Tibial nerve (tissue), 4 donors: ENCODE results near the gene LAIR1. TPM values are rescaled to one million over a fixed set of nuclear protein-coding genes. Genes with fewer than 3 reads are reported as not detected.

ENCODE experiments used
- DNase-seq, 2 donors: peaks; one replicate each; pipeline ENCODE4 v3.0.0-alpha.2; 2019; ENCODE audit warnings: low spot score in 2 of 2
- H3K27ac ChIP-seq, 4 donors: fragments of 200-600 bp; sonication (generic) in 3 of 4; one replicate each; pipeline ENCODE4 v1.5.1; 2017 to 2019; ENCODE audit warnings: mild to moderate bottlenecking in 1 of 4
- H3K27me3 ChIP-seq, 2 donors: fragments of 200-600 bp; sonication (generic) in 1 of 2; one replicate each; pipeline versions ENCODE4 v1.5.1 to v1.6.0; 2017 to 2019
- H3K36me3 ChIP-seq, 3 donors: fragments of 200-600 bp; sonication (generic); one replicate each; pipeline ENCODE4 v1.5.1; 2018 to 2019
- H3K4me1 ChIP-seq, 4 donors: fragments of 200-600 bp; sonication (generic) in 3 of 4; one replicate each; pipeline ENCODE4 v1.5.1; 2017 to 2019
- H3K4me3 ChIP-seq, 4 donors: fragments of 200-600 bp; sonication (generic) in 3 of 4; one replicate each; pipeline ENCODE4 v1.5.1; 2017 to 2019; ENCODE audit warnings: mild to moderate bottlenecking in 1 of 4, moderate library complexity in 1 of 4
- H3K9me3 ChIP-seq, 4 donors: fragments of 200-600 bp; sonication (generic) in 3 of 4; one replicate each; pipeline ENCODE4 v1.5.1; 2017 to 2019
- CTCF ChIP-seq, 5 experiments: fragments of 200-600 bp in 3 of 5; fragments of 450-650 bp in 2 of 5; sonication (generic) in 3 of 5; IDR thresholded peaks; one replicate each; pipeline ENCODE4 v1.5.1; 2016 to 2019; ENCODE audit warnings: antibody characterized with exemption in 5 of 5, mild to moderate bottlenecking in 3 of 5, moderate library complexity in 2 of 5
- EP300 ChIP-seq, 2 donors: sonication (generic); formaldehyde crosslinking; IDR thresholded peaks; one replicate each; pipeline ENCODE4 v1.6.1; 2017; ENCODE audit warnings: antibody characterized with exemption in 2 of 2, mild to moderate bottlenecking in 1 of 2
- POLR2A ChIP-seq, 2 donors: fragments of 450-650 bp; IDR thresholded peaks; one replicate each; pipeline ENCODE4 v1.6.1; 2017; ENCODE audit warnings: antibody characterized with exemption in 2 of 2, mild to moderate bottlenecking in 2 of 2, moderate library complexity in 2 of 2
- WGBS, 2 donors: methylation state at CpG; one replicate each; pipeline ENCODE4 v1.1.5; 2018; 5-methylcytosine and 5-hydroxymethylcytosine counted together
- total RNA-seq, 4 donors: library from RNA; depleted of rRNA; stranded (reverse); fragments of >200 nt; gene quantifications; one replicate each; pipeline ENCODE4 v1.1.0, GENCODE V29; 2016

The LAIR1 gene
- total RNA-seq, 4 donors from 2014 or later, result 15.5 to 59.1 (median 31.1) TPM

- 84 to 86% methylated on average over 7 of the region's 7 CpGs for WGBS, 2 donors
Measured at GRCh38 chr19:54407780-54408179, 43.0 kb upstream of the LAIR1 start.

GRCh38 chr19:54405628-54406027, 40.9 kb upstream of the LAIR1 start:
- Histone ChIP-seq H3K27me3 (peaks cover 0 to 8% of the 10 kb centered on the region in 2 donors), H3K4me3 (no peak overlapping the region), H3K27ac (no peak overlapping the region), H3K36me3 (no peaks in the 10 kb centered on the region), H3K9me3 (no peaks in the 10 kb centered on the region), H3K4me1 (no peaks in the 10 kb centered on the region)
- TF ChIP-seq EP300 (IDR thresholded peaks at IDR 0.05), result no peak
- no peak for TF ChIP-seq CTCF (IDR thresholded peaks at IDR 0.05)
- no peak for TF ChIP-seq POLR2A (IDR thresholded peaks at IDR 0.05)
- DNase-seq, result no peak

More at GRCh38 chr19:54407780-54408179, 43.0 kb upstream of the LAIR1 start:
- Histone ChIP-seq H3K36me3 (no peaks in the 10 kb centered on the region), H3K4me3 (no peak overlapping the region), H3K9me3 (no peaks in the 10 kb centered on the region), H3K27me3 (peaks cover 0 to 15% of the 10 kb centered on the region in 2 donors), H3K27ac (no peak overlapping the region), H3K4me1 (no peaks in the 10 kb centered on the region)
- TF ChIP-seq CTCF (IDR thresholded peaks at IDR 0.05) (no peak), POLR2A (IDR thresholded peaks at IDR 0.05) (no peak), EP300 (IDR thresholded peaks at IDR 0.05) (no peak)
- DNase-seq, result no peak

GRCh38 chr19:54403054-54403453, 38.3 kb upstream of the LAIR1 start:
- H3K27ac ChIP-seq, result no peak overlapping the region
- no peaks in the 10 kb centered on the region for H3K36me3 ChIP-seq
- no peak overlapping the region for H3K4me3 ChIP-seq
- no peaks in the 10 kb centered on the region for H3K9me3 ChIP-seq
- 71 to 84% methylated on average over 8 of the region's 8 CpGs for WGBS, 2 donors
- H3K4me1 ChIP-seq, result no peaks in the 10 kb centered on the region
- TF ChIP-seq EP300 (IDR thresholded peaks at IDR 0.05) (no peak), POLR2A (IDR thresholded peaks at IDR 0.05) (no peak), CTCF (IDR thresholded peaks at IDR 0.05) (no peak)
- H3K27me3 ChIP-seq, result no peaks in the 10 kb centered on the region
- DNase-seq, result no peak

- no peaks in the 10 kb centered on the region for H3K27me3 ChIP-seq
- 69 to 83% methylated on average over 6 of the region's 6 CpGs for WGBS, 2 donors
Measured at GRCh38 chr19:54400913-54401312, 36.2 kb upstream of the LAIR1 start.

GRCh38 chr19:54399189-54399588, 34.5 kb upstream of the LAIR1 start:
- WGBS, 2 donors, result 61 to 62% methylated on average over 2 of the region's 2 CpGs
- H3K27me3 ChIP-seq, result peaks cover 0 to 4% of the 10 kb centered on the region in 2 donors
- no peak overlapping the region for H3K4me3 ChIP-seq
- no peaks in the 10 kb centered on the region for H3K4me1 ChIP-seq
- no peak for DNase-seq
- TF ChIP-seq CTCF (IDR thresholded peaks at IDR 0.05) (no peak), EP300 (IDR thresholded peaks at IDR 0.05) (no peak), POLR2A (IDR thresholded peaks at IDR 0.05) (no peak)
- H3K36me3 ChIP-seq, result no peaks in the 10 kb centered on the region
- no peaks in the 10 kb centered on the region for H3K9me3 ChIP-seq
- no peak overlapping the region for H3K27ac ChIP-seq

More at GRCh38 chr19:54400913-54401312, 36.2 kb upstream of the LAIR1 start:
- Histone ChIP-seq H3K4me3 (no peak overlapping the region), H3K27ac (no peak overlapping the region), H3K4me1 (no peaks in the 10 kb centered on the region), H3K36me3 (no peaks in the 10 kb centered on the region), H3K9me3 (no peaks in the 10 kb centered on the region)
- TF ChIP-seq CTCF (IDR thresholded peaks at IDR 0.05), result no peak
- TF ChIP-seq POLR2A (IDR thresholded peaks at IDR 0.05), result no peak
- no peak for TF ChIP-seq EP300 (IDR thresholded peaks at IDR 0.05)
- DNase-seq, result no peak
